ENCODE results near the gene MB21D2.

Gene MB21D2

DNA sequence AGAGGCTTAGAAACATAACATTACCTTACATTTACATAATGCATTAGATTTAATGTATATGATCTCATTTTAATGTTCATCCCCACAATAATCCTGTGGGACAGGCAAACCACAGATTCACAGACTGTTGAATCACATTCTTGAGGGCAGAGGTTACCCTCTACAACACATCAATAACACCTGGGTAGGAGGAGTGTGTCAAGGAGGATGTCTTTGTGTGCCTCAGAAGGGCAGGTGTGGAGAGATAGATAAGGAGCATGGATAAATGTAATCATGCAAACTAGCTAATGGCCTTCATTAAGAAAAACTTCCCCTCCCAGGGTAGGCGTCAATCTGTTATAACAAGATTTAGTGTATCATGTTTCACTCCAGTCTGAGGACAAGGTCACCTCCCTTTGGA is 12.9 kb upstream of the MB21D2 start:
- TF ChIP-seq GATA3 (IDR thresholded peaks at IDR 0.05; ENCODE audit: low read depth, low read length) (no peak), GATA2 (IDR thresholded peaks at IDR 0.05; ENCODE audit: low read depth, low read length) (no peak)

DNA sequence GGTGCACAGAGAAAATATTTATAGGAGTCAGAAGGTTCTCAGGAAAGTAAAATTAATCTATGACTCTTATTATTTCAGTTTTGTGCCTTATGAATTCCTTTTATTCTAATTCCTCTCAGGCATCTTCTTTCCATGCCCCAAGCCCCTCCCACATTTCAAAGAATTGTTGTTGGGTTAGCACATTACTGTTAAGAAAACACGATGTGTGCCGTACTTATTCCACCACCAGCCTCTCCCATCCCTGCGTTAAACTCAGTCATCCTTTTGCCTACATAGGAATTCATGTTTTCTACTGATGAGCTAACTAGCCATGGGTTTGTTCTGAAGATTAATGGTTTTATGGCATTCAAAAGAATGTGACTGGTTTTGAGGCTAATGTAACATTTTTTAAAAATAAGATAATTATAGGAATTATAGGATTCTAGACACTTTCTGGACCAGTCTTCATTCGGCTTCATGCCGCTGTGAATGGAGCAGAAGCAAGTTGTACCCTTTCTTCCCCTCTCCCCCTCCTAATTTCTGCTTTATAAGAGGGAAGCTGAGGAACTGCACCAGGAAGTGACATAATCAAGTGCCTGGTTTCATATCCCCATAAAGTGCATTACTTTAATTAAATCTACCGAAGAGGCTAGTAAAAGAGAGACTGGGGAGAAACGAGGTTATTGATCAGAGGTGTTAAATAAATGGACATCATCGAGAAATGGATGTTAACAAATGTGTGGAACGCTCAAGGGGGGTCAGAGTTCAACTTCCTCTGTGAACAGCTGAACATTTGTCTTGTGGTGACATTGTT is 12.3 kb upstream of the MB21D2 start:
- TF ChIP-seq GATA2 (IDR thresholded peaks at IDR 0.05; ENCODE audit: low read depth, low read length) (no peak), GATA3 (IDR thresholded peaks at IDR 0.05; ENCODE audit: low read depth, low read length) (no peak)

DNA sequence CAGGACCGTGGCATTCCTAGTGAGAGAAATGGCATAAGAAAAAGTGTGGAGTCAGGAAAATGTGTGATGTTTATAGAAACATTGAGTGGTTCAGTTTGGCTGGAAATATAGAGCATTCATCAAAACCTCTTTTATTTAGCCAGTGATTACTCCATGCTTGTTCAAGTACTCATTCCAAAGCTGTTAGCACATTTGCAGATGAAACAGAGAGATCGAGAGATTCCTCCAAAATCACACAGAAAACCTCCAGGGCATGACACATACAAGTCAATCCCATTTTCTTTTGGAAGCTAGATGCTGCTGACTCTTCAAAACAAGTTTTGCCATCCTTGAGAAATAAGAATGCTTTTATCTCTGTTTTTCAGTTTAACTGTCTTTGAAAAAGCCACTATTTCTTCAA is 11.5 kb upstream of the MB21D2 start:
- no peak for TF ChIP-seq GATA3 (IDR thresholded peaks at IDR 0.05; ENCODE audit: low read depth, low read length)
- no peak for TF ChIP-seq GATA2 (IDR thresholded peaks at IDR 0.05; ENCODE audit: low read depth, low read length)

DNA sequence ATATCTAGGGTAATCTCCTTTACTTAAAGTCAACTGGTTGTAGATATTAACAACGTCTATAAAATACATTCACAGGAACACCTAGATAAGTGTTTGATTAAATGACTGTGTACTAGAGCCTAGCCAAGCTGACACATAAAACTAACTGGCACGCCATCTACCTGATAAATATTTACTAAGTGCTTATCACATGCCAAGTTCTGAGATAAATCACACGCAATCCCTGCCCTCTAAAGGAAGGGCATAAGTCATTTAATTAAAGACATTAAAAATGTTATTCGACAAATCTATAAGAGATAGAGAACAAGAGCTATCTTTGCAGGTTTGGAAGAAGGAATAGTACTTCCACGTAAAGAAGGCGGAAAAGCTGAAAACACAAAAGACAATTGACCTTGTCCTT is 11.1 kb upstream of the MB21D2 start:
- TF ChIP-seq GATA3 (IDR thresholded peaks at IDR 0.05; ENCODE audit: low read depth, low read length): no peak
- TF ChIP-seq GATA2 (IDR thresholded peaks at IDR 0.05; ENCODE audit: low read depth, low read length): no peak

DNA sequence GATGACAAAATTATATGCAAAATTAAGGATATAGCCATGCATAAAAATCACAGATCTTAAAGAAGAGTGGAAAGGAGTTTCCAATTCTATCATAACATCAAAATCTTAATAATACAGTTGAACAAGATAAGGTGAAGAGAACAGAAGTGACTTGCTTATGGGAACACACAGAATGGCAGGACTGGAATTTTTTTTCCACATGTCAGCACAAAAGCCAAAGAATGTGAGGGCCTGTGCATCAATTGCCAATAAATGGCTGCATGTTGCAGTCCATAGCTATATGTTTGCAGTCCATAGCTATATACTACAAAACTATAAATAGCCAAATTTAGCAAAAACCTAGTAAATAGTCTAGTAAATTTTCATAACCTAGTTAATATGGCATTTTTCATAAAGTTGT is 10.4 kb upstream of the MB21D2 start:
- TF ChIP-seq GATA2 (IDR thresholded peaks at IDR 0.05; ENCODE audit: low read depth, low read length) (no peak), GATA3 (IDR thresholded peaks at IDR 0.05; ENCODE audit: low read depth, low read length) (no peak)

DNA sequence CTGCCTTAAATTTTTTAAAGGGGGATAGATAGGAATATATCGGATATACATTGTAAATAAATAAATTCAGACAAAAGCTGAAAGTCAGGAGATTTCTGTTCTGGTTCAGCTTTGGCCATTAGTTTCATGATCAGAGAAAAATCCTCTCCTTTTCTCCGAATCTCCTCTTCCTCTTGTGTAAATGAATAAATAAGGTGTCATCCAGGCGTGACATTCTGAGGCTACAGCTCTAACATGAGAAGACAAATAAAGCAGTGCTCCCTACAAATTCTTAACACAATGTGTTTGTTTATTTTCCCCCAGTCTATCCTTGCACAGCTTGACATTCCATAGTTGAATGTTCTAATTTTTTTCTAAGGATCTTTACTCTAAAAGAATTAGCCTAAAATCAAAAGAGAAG is 9.4 kb upstream of the MB21D2 start:
- no peak for TF ChIP-seq GATA2 (IDR thresholded peaks at IDR 0.05; ENCODE audit: low read depth, low read length)
- no peak for TF ChIP-seq GATA3 (IDR thresholded peaks at IDR 0.05; ENCODE audit: low read depth, low read length)

DNA sequence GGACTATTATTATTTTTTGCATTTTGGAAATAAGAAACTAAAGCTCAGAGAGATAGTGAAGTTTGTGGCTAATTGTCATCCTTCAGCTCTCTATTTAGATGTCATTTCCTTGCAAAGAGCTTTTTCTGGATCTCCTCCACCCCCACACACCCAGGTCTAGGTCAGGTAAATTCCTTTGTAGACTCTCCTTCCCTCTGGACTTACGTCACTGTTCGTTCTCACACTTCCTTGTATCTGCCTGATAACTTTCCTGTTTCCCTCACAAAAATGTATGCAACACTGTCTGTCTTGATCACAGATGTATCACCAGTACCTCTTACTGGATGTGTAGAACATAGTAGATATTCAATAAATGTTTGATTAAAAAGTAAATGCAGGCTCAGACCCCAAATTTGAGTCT is 6.1 kb upstream of the MB21D2 start:
- TF ChIP-seq GATA2 (IDR thresholded peaks at IDR 0.05; ENCODE audit: low read depth, low read length) (no peak), GATA3 (IDR thresholded peaks at IDR 0.05; ENCODE audit: low read depth, low read length) (no peak)

DNA sequence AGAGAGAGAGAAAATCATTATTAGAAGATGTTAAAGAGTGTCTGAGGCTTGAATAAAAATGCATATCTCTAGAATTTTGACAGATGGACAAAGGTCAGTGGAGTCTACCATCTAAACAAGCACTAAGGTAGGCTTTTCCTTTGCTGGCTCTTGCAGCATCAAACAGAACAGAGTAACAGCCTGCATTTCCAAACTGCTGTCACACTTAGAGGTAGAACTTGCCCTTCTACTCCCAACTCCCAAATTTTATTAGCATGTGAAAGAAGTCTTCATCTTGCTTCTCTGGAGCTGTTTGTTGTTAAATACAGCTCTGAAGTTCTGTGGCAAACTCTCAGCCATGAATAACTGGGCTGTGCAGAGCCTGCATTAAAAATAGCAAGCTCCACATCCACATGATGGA is 4.1 kb upstream of the MB21D2 start:
- TF ChIP-seq GATA2 (IDR thresholded peaks at IDR 0.05; ENCODE audit: low read depth, low read length): no peak
- TF ChIP-seq GATA3 (IDR thresholded peaks at IDR 0.05; ENCODE audit: low read depth, low read length): no peak

DNA sequence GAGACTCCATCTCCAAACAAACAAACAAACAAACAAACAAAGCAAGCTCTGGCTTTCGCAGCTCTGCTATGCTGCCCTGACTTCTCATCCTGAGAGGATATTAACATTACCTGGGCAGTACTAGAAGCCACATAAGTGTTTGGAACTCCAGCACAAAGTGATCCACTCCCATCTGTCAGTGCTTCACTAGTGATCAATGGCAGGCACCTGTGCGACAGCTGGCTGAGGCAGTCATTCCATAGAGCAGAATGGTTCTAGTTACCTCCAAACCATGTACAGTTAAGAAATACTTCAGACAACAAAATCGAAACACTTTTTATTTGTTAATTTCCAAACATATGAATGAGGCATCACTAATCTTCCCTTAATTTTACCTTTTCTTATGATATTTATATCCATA is 2.8 kb upstream of the MB21D2 start:
- TF ChIP-seq GATA3 (IDR thresholded peaks at IDR 0.05; ENCODE audit: low read depth, low read length) (no peak), GATA2 (IDR thresholded peaks at IDR 0.05; ENCODE audit: low read depth, low read length) (no peak)

DNA sequence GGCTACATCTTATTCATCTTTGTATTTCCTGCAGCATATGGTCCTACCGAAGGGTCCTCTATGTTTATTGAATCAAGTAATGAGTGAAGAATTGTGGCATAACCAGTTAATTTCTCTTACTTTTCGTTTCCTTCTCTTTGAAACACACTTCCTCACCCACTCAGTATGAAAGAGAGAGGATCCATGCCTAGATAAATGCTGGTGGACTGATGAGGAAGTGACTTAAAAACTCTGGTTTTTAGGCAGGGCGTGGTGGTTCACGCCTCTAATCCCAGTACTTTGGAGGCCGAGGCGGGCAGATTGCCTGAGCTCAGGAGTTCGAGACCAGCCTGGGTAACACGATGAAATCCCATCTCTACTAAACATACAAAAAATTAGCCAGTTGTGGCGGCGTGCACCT is 2.2 kb upstream of the MB21D2 start:
- no peak for TF ChIP-seq GATA2 (IDR thresholded peaks at IDR 0.05; ENCODE audit: low read depth, low read length)

DNA sequence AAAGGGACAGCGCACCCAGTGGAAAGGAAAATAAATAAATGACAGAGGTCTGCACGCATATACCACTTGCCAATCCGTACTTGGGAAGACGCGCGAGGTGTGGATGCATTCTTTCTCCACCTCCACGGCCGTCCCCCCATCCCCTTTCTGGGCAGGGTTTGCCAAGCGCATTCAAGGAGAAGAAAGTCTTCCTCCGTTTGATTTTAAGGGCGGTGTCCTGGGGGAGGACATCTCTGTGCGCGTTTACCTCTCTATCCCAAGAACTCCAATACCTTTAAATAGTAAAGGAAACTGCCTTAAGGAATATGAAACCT is 576 bp upstream of the MB21D2 start:
- TF ChIP-seq GATA2 (IDR thresholded peaks at IDR 0.05; ENCODE audit: low read depth, low read length) (no peak), GATA3 (IDR thresholded peaks at IDR 0.05; ENCODE audit: low read depth, low read length) (no peak)

DNA sequence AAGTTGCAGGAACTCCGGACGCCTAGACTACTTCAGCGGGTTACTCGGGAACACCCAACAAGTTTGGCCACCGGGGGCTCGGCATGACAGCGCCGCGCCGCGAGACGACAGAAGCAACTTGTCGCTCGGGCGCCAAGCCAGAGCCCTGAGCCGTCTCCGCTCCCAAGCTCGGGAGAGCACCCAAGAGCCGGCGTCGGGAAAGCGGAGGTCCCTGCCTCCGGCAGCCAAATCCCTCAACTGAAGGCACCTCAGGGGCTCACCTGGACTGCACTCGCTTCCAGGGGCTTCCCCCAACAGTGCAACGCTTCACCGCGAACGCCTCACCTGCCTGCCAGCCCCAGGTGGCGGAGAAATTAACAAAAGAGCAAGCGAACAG is 640 bp downstream of the MB21D2 start:
- TF ChIP-seq GATA3 (IDR thresholded peaks at IDR 0.05; ENCODE audit: low read depth, low read length) (no peak), GATA2 (IDR thresholded peaks at IDR 0.05; ENCODE audit: low read depth, low read length) (no peak)

DNA sequence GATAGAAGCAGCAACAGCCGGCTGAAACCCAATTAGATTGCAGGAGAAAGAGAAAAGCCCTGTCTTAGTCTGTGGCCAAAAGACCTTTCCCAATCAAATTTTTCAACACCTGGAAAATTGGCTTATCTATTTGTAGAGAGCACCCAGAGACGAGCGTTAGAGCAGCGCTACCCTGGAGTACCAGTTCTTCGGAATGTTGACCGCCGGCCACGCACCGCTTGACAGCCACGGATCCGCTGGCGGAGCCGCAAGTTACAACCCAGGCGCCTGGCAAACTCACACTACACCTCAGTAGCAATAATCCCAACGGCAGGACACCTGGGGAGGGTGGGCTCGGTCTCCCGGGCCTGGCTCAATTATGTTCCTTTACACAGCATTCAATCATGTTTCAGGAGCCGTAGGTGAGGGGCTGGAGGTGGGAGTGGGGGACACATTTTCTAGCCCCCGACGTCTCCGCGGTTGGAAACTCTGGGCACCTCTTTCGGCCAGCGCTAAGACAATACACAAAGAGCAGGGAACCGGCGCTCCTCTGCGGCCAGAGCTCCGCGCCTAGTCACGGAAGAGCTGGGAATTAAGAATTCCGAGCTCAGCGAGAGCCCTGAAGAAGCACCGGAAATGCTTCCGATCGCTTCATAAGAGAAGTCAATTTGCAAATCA is 1.2 kb downstream of the MB21D2 start:
- TF ChIP-seq GATA2 (IDR thresholded peaks at IDR 0.05; ENCODE audit: low read depth, low read length) (no peak), GATA3 (IDR thresholded peaks at IDR 0.05; ENCODE audit: low read depth, low read length) (no peak)

DNA sequence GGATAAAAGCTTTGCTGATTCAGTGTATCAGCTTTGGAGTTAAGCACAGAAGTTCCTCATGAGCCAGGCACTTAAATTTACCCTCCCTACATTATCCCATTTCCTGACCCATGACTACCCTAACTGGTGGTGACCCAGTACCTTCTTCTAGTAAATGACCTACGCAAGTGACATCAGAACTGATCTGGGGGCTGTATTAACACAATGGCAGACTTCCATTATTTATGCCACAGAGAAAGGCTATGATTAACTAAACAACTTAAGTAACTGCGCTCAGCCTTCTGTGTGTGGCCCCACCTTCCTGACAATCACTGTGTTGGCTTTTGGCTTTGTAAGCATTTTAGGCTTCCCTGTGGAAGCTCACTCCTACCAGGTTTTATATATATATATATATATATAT is 1.9 kb downstream of the MB21D2 start:
- TF ChIP-seq GATA2 (IDR thresholded peaks at IDR 0.05; ENCODE audit: low read depth, low read length): no peak
- TF ChIP-seq GATA3 (IDR thresholded peaks at IDR 0.05; ENCODE audit: low read depth, low read length): no peak

DNA sequence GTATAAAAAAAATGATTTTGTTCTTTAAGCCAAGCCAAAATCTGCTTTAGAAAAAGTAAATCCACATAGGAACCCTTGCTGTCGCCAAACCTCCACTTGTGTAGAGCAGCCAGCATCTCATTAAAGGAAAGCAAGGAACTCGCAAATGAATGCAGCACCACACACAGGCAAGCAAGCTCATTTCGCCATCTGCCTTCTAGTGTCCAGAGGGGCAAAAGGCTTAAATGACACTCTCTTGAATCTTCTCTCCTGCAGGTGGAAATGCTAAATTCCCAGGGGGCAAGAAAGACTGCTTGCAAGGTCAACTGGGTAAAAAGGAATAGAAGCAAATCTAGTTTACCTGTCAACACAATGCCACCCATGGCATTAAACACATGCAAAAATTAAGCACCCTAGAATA is 2.4 kb downstream of the MB21D2 start:
- TF ChIP-seq GATA3 (IDR thresholded peaks at IDR 0.05; ENCODE audit: low read depth, low read length) (no peak), GATA2 (IDR thresholded peaks at IDR 0.05; ENCODE audit: low read depth, low read length) (no peak)

DNA sequence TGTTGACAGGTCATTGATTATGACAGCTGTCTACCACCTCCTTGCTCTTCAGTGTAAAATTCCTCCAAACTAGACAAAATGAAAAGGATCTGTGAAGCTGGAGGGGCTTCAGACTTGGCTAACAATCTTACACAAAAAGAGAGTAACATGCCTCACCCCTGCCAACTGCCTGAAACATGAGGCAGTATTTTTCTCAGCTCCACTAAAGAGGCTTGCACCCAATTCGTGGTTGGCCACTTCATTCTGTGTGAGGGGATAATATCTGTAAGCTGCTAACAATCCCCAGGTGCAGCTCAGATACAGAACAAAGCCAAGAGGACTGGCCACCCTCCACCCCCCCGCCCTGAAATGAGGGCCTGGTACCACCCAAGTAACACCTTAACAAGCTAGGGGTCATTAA is 2.8 kb downstream of the MB21D2 start:
- TF ChIP-seq GATA2 (IDR thresholded peaks at IDR 0.05; ENCODE audit: low read depth, low read length): no peak
- no peak for TF ChIP-seq GATA3 (IDR thresholded peaks at IDR 0.05; ENCODE audit: low read depth, low read length)

Data from SH-SY5Y (cell line).